H1 (cell line): ENCODE data around the gene CADPS. TPM values are rescaled to one million over a fixed set of nuclear protein-coding genes. Genes with fewer than 3 reads are reported as not detected.

Experiments used
- TBP ChIP-seq: IDR thresholded peaks from 2 replicates; pipeline ENCODE4 v1.6.1; 2011; ENCODE audit warnings: low read depth, low read length, improper control_type of control experiment
- polyA plus RNA-seq, 7 experiments: library from polyadenylated mRNA; depleted of rRNA in 3 of 7; stranded (reverse) in 5 of 7; unstranded in 2 of 7; fragments of >200 nt in 5 of 7; fragments of 200-250 nt in 2 of 7; gene quantifications; 1 replicate in 5 of 7; 2 replicates in 1 of 7; 4 replicates in 1 of 7; pipeline versions ENCODE4 v1.2.1 to v1.2.3, GENCODE V29; 2011 to 2013; ENCODE audit warnings: missing spikeins in 2 of 7, mixed read lengths in 2 of 7
- total RNA-seq: library from RNA; stranded (reverse); fragmentation: NEBNext Ultra II Directional; extraction: Animal tissue kit (Norgen Biotek cat#: 25700); gene quantifications from 2 replicates; pipeline ENCODE4 v1.2.1, GENCODE V29; 2021

Gene CADPS
- total and polyA plus RNA-seq, 2 of the 8 experiments (the other 6 are each of a cell fraction or from before 2014, with no cell fraction given): 7.1 to 10.2 TPM

- TF ChIP-seq TBP: no peak
Observed at GRCh38 chr3:62601238-62602070, 273.8 kb downstream of the CADPS start (continued).
